ENCODE measurements around the gene CEACAM1. TPM values are rescaled to one million over a fixed set of nuclear protein-coding genes. Genes with fewer than 3 reads are reported as not detected.
A peak's percentile ranks its signal among the peaks of the same experiment; 100 is the strongest.

The CEACAM1 gene
- total RNA-seq, 1 experiment from 2014 or later, result 1.5 TPM

GRCh38 chr19:42553292-42554045, 25.2 kb upstream of the CEACAM1 start:
- no peaks in the 10 kb centered on the region for H3K79me2 ChIP-seq (ENCODE audit: insufficient read depth, low read length)
- DNase-seq, result peak; percentile 22
- H3K79me1 ChIP-seq (ENCODE audit: insufficient read depth, low read depth, low read length, poor library complexity, severe bottlenecking), result no peaks in the 10 kb centered on the region
- H3K27ac Mint-ChIP-seq, result peak overlapping the region in 1 of 3 experiments; percentile 85; a peak in 1 of 7 replicates
- no peak overlapping the region for H2BK20ac ChIP-seq (ENCODE audit: low read depth, low read length, poor library complexity, severe bottlenecking)
- no peak overlapping the region for H2BK120ac ChIP-seq (ENCODE audit: low read depth, low read length, poor library complexity, severe bottlenecking)
- no peak overlapping the region for H3K56ac ChIP-seq (ENCODE audit: insufficient read length, low read depth, low read length)
- H3K9me3 ChIP-seq (ENCODE audit: control insufficient read depth, low read depth, low read length), result no peaks in the 10 kb centered on the region
- no peak overlapping the region for H2BK5ac ChIP-seq (ENCODE audit: insufficient read length, low read length)
- H3T11ph ChIP-seq (ENCODE audit: low read length), result no peak overlapping the region
- H4K5ac ChIP-seq (ENCODE audit: insufficient read length, low read depth, low read length), result no peak overlapping the region
- H2BK12ac ChIP-seq (ENCODE audit: insufficient read length, low read depth, low read length), result no peak overlapping the region
- H3K23me2 ChIP-seq (ENCODE audit: insufficient read length, low read depth, low read length, poor library complexity, severe bottlenecking), result no peaks in the 10 kb centered on the region
- no peak overlapping the region for H3K23ac ChIP-seq (ENCODE audit: insufficient read length, low read depth, low read length)
- H3K4me1 ChIP-seq (ENCODE audit: insufficient read depth, low read length), result peaks cover 1% of the 10 kb centered on the region; the same call in 1 of the 2 replicates
- TF ChIP-seq, protein P1, sequence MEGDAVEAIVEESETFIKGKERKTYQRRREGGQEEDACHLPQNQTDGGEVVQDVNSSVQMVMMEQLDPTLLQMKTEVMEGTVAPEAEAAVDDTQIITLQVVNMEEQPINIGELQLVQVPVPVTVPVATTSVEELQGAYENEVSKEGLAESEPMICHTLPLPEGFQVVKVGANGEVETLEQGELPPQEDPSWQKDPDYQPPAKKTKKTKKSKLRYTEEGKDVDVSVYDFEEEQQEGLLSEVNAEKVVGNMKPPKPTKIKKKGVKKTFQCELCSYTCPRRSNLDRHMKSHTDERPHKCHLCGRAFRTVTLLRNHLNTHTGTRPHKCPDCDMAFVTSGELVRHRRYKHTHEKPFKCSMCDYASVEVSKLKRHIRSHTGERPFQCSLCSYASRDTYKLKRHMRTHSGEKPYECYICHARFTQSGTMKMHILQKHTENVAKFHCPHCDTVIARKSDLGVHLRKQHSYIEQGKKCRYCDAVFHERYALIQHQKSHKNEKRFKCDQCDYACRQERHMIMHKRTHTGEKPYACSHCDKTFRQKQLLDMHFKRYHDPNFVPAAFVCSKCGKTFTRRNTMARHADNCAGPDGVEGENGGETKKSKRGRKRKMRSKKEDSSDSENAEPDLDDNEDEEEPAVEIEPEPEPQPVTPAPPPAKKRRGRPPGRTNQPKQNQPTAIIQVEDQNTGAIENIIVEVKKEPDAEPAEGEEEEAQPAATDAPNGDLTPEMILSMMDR (conservative IDR thresholded peaks at IDR 0.05), result no peak
- H3K4me2 ChIP-seq (ENCODE audit: insufficient read depth, insufficient read length, low read length), result no peak overlapping the region
- no peak overlapping the region for H3K4ac ChIP-seq (ENCODE audit: low read depth, low read length)
- H2AFZ ChIP-seq (ENCODE audit: low read length), result no peak overlapping the region
- no CpG with 5 or more reads among the region's 8 CpGs for whole genome bisulfite sequencing (ENCODE audit: extremely low coverage, insufficient read length, low lambda C conversion rate)
- peaks cover 31 to 39% of the 10 kb centered on the region in 2 experiments for H3K9me3 Mint-ChIP-seq
- no peaks in the 10 kb centered on the region for H4K20me1 ChIP-seq (ENCODE audit: control insufficient read depth, insufficient read depth, insufficient read length)
- peaks cover 7 to 32% (median 21%) of the 10 kb centered on the region in 3 experiments; a peak in 6 of 7 replicates for H3K36me3 Mint-ChIP-seq (ENCODE audit: insufficient read depth in 1 of 3, low read depth in 3 of 3)
- H3K27ac ChIP-seq (ENCODE audit: insufficient read length, low read depth, low read length), result no peak overlapping the region
- H3K14ac ChIP-seq (ENCODE audit: insufficient read depth, low read length), result no peak overlapping the region
- no peak overlapping the region for H2BK15ac ChIP-seq (ENCODE audit: low read depth, low read length)
- H3K4me3 Mint-ChIP-seq, result no peak overlapping the region
- H3K27me3 ChIP-seq (ENCODE audit: insufficient read depth, low read length), result no peaks in the 10 kb centered on the region
- no peak overlapping the region for H4K91ac ChIP-seq (ENCODE audit: insufficient read length, low read depth, low read length)
- no peak overlapping the region for H2AK5ac ChIP-seq (ENCODE audit: insufficient read length, low read length)
- H3K9ac ChIP-seq (ENCODE audit: extremely low read depth, insufficient read length, low read length), result no peak overlapping the region
- H3K18ac ChIP-seq (ENCODE audit: insufficient read length, low read depth, low read length), result no peak overlapping the region
- H3K27me3 Mint-ChIP-seq (ENCODE audit: low read depth), result peaks cover 28% of the 10 kb centered on the region
- no peak overlapping the region for H4K8ac ChIP-seq (replicated peaks; ENCODE audit: insufficient read length, low read depth, low read length)
- H3K4me1 Mint-ChIP-seq, result peaks cover 28 to 33% of the 10 kb centered on the region in 2 experiments
